ENCODE results near the gene TMEM31. TPM values are rescaled to one million over a fixed set of nuclear protein-coding genes. Genes with fewer than 3 reads are reported as not detected.

The TMEM31 gene
- total and polyA plus RNA-seq, 10 of the 15 experiments (the other 5 are each of a cell fraction or from before 2014, with no cell fraction given): 0.18 TPM; not detected in 9

DNA sequence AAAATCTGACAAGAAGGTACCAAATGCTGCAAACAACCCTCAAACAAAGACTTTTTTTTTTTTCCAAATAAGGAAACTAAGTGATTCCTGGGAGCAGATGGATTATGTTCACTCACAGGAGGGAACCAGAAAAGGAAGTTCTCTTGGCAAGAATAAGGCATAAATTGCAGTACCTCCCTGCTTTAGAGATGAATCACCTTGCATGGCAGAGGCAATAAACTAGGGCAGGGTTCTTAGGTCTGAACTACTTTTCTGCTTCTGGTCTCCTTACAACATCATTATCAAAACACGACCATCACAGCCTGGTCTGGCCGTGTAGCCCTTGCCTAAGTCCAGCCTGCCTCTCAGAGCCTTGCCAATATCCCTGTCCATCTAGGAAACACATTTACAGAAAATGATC, 6.3 kb downstream of the TMEM31 start:
- Histone ChIP-seq H3K27me3 (replicated peaks in 1 of 2; ENCODE audit: control insufficient read depth in 2 of 2, insufficient read depth in 2 of 2, low read length in 1 of 2) (no peaks in the 10 kb centered on the region), H3K9ac (ENCODE audit: control insufficient read depth, insufficient read depth, low read length) (no peak overlapping the region), H3K27ac (ENCODE audit: control insufficient read depth, insufficient read depth) (no peak overlapping the region), H3K79me2 (ENCODE audit: control insufficient read depth, insufficient read depth, low read length) (no peaks in the 10 kb centered on the region), H3K4me2 (ENCODE audit: control insufficient read depth, insufficient read depth) (no peak overlapping the region), H3K9me3 (replicated peaks; ENCODE audit: control insufficient read depth, insufficient read depth, low read length) (no peaks in the 10 kb centered on the region), H3K36me3 (ENCODE audit: control insufficient read depth in 2 of 2, insufficient read depth in 2 of 2, low read length in 1 of 2) (no peaks in the 10 kb centered on the region), H4K20me1 (ENCODE audit: control insufficient read depth, insufficient read depth) (no peaks in the 10 kb centered on the region), H2AFZ (ENCODE audit: control insufficient read depth, low read depth, low read length) (no peak overlapping the region), H3K4me1 (ENCODE audit: control insufficient read depth, insufficient read depth, low read length) (no peaks in the 10 kb centered on the region), H3K4me3 (no peak overlapping the region)
- no peak for ATAC-seq
- TF ChIP-seq TARDBP (IDR thresholded peaks at IDR 0.05; ENCODE audit: borderline replicate concordance): no peak
- TF ChIP-seq SUZ12 (IDR thresholded peaks at IDR 0.05; ENCODE audit: unreplicated experiment): no peak
- no peak for TF ChIP-seq RELA (IDR thresholded peaks at IDR 0.05; ENCODE audit: borderline replicate concordance, partially characterized antibody)
- TF ChIP-seq ETV6 (conservative IDR thresholded peaks at IDR 0.05 in 1 of 2, IDR thresholded peaks at IDR 0.05 in 1 of 2; ENCODE audit: borderline replicate concordance in 1 of 2, low read depth in 1 of 2): no peak
- TF ChIP-seq EED (IDR thresholded peaks at IDR 0.05; ENCODE audit: low read depth): no peak
- TF ChIP-seq TCF7 (IDR thresholded peaks at IDR 0.05; ENCODE audit: borderline replicate concordance): no peak
- TF ChIP-seq FOS (IDR thresholded peaks at IDR 0.05; ENCODE audit: borderline replicate concordance, extremely low read depth, insufficient read length): no peak
- no peak for TF ChIP-seq ZBED1 (IDR thresholded peaks at IDR 0.05; ENCODE audit: borderline replicate concordance)
- no peak for TF ChIP-seq DPF2 (IDR thresholded peaks at IDR 0.05)
- no peak for TF ChIP-seq CHD2 (IDR thresholded peaks at IDR 0.05; ENCODE audit: borderline replicate concordance, low read depth, low read length)
- no peak for TF ChIP-seq BACH1 (IDR thresholded peaks at IDR 0.05; ENCODE audit: borderline replicate concordance)
- no peak for TF ChIP-seq SMC3 (IDR thresholded peaks at IDR 0.05; ENCODE audit: borderline replicate concordance, low read length)
- TF ChIP-seq NR2C2 (IDR thresholded peaks at IDR 0.05; ENCODE audit: borderline replicate concordance, control insufficient read depth, insufficient read length, low read depth): no peak
- TF ChIP-seq, protein P1, sequence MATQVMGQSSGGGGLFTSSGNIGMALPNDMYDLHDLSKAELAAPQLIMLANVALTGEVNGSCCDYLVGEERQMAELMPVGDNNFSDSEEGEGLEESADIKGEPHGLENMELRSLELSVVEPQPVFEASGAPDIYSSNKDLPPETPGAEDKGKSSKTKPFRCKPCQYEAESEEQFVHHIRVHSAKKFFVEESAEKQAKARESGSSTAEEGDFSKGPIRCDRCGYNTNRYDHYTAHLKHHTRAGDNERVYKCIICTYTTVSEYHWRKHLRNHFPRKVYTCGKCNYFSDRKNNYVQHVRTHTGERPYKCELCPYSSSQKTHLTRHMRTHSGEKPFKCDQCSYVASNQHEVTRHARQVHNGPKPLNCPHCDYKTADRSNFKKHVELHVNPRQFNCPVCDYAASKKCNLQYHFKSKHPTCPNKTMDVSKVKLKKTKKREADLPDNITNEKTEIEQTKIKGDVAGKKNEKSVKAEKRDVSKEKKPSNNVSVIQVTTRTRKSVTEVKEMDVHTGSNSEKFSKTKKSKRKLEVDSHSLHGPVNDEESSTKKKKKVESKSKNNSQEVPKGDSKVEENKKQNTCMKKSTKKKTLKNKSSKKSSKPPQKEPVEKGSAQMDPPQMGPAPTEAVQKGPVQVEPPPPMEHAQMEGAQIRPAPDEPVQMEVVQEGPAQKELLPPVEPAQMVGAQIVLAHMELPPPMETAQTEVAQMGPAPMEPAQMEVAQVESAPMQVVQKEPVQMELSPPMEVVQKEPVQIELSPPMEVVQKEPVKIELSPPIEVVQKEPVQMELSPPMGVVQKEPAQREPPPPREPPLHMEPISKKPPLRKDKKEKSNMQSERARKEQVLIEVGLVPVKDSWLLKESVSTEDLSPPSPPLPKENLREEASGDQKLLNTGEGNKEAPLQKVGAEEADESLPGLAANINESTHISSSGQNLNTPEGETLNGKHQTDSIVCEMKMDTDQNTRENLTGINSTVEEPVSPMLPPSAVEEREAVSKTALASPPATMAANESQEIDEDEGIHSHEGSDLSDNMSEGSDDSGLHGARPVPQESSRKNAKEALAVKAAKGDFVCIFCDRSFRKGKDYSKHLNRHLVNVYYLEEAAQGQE (IDR thresholded peaks at IDR 0.05; ENCODE audit: low read depth, low read length): no peak
- no peak for TF ChIP-seq MTA2 (IDR thresholded peaks at IDR 0.05; ENCODE audit: low read depth)
- TF ChIP-seq, protein P2, sequence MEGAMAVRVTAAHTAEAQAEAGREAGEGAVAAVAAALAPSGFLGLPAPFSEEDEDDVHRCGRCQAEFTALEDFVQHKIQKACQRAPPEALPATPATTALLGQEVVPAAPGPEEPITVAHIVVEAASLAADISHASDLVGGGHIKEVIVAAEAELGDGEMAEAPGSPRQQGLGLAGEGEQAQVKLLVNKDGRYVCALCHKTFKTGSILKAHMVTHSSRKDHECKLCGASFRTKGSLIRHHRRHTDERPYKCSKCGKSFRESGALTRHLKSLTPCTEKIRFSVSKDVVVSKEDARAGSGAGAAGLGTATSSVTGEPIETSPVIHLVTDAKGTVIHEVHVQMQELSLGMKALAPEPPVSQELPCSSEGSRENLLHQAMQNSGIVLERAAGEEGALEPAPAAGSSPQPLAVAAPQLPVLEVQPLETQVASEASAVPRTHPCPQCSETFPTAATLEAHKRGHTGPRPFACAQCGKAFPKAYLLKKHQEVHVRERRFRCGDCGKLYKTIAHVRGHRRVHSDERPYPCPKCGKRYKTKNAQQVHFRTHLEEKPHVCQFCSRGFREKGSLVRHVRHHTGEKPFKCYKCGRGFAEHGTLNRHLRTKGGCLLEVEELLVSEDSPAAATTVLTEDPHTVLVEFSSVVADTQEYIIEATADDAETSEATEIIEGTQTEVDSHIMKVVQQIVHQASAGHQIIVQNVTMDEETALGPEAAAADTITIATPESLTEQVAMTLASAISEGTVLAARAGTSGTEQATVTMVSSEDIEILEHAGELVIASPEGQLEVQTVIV (IDR thresholded peaks at IDR 0.05; ENCODE audit: borderline replicate concordance, partially characterized antibody): no peak
- TF ChIP-seq, protein P3, sequence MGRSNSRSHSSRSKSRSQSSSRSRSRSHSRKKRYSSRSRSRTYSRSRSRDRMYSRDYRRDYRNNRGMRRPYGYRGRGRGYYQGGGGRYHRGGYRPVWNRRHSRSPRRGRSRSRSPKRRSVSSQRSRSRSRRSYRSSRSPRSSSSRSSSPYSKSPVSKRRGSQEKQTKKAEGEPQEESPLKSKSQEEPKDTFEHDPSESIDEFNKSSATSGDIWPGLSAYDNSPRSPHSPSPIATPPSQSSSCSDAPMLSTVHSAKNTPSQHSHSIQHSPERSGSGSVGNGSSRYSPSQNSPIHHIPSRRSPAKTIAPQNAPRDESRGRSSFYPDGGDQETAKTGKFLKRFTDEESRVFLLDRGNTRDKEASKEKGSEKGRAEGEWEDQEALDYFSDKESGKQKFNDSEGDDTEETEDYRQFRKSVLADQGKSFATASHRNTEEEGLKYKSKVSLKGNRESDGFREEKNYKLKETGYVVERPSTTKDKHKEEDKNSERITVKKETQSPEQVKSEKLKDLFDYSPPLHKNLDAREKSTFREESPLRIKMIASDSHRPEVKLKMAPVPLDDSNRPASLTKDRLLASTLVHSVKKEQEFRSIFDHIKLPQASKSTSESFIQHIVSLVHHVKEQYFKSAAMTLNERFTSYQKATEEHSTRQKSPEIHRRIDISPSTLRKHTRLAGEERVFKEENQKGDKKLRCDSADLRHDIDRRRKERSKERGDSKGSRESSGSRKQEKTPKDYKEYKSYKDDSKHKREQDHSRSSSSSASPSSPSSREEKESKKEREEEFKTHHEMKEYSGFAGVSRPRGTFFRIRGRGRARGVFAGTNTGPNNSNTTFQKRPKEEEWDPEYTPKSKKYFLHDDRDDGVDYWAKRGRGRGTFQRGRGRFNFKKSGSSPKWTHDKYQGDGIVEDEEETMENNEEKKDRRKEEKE (IDR thresholded peaks at IDR 0.05): no peak
- ChIA-PET CTCF (interaction anchor here (0.7 to 1.2 kb wide), 2 partner anchors 10 to 26 kb away, joined by 3 to 5 read pairs; no protein-coding TSS in a partner anchor), POLR2A (no interaction called here), RAD21 (ENCODE audit: unreplicated experiment) (no interaction called here), SMC1A (ENCODE audit: uncharacterized antibody, unreplicated experiment) (no interaction called here)
- FAIRE-seq: no peak
- in situ Hi-C loops (cut with MboI) (no loop called here), intact Hi-C loops (cut with micrococcal nuclease; ENCODE audit: unreplicated experiment) (no loop called here)
- BruUV-seq (replicated peaks): no TSS peak
- WGBS (ENCODE audit: insufficient coverage, insufficient replicate concordance, low lambda C conversion rate, missing lambda C conversion rate): 0% methylated on average over 2 of the region's 2 CpGs
- no peak for DNase-seq (ENCODE audit: low read depth, low spot score)

Data from GM12878 (cell line).